HG02588 (cell line): ENCODE data around the gene CUL4A.
"Not testable (repeated sequence)": the region's sequence is repeated elsewhere in the genome, so short reads cannot be mapped to it uniquely, and the experiment has no call there.

Experiments used
- ATAC-seq: cut with Tn5 transposase; IDR thresholded peaks from one replicate; pipeline ENCODE4 v1.9.1; 2021; ENCODE audit warnings: mild to moderate bottlenecking, moderate library complexity; ENCODE audit not compliant: unreplicated experiment

Gene CUL4A

GRCh38 chr13:113209336-113209758 lies at the start of gene CUL4A:
Gene CUL4A, plus strand, starts transcription at chr13:113209613. Its CDS starts 15 bp downstream, at chr13:113209628.
- peak; percentile 36 for ATAC-seq

- ATAC-seq: no peak
Measured at GRCh38 chr13:113159701-113160100, 49.7 kb upstream of the CUL4A start.

- no peak for ATAC-seq
Measured at GRCh38 chr13:113160983-113161382, 48.4 kb upstream of the CUL4A start.

- no peak for ATAC-seq
Measured at GRCh38 chr13:113161433-113161832, 48.0 kb upstream of the CUL4A start.

- not testable (repeated sequence) for ATAC-seq
Measured at GRCh38 chr13:113161975-113162374, 47.4 kb upstream of the CUL4A start.

- ATAC-seq: no peak
Measured at GRCh38 chr13:113162783-113163685, 46.4 kb upstream of the CUL4A start.

- ATAC-seq: no peak
Measured at GRCh38 chr13:113164492-113164891, 44.9 kb upstream of the CUL4A start.

GRCh38 chr13:113166266-113166665 lies 43.1 kb upstream of the CUL4A start:
- no peak for ATAC-seq

- ATAC-seq: no peak
Measured at GRCh38 chr13:113166681-113167080, 42.7 kb upstream of the CUL4A start.

GRCh38 chr13:113167155-113167554 lies 42.3 kb upstream of the CUL4A start:
- ATAC-seq: no peak

- ATAC-seq: no peak
Measured at GRCh38 chr13:113167575-113167974, 41.8 kb upstream of the CUL4A start.

- no peak for ATAC-seq
Measured at GRCh38 chr13:113168211-113168610, 41.2 kb upstream of the CUL4A start.

GRCh38 chr13:113169277-113170272 lies 39.8 kb upstream of the CUL4A start:
- no peak for ATAC-seq

- ATAC-seq: no peak
Measured at GRCh38 chr13:113170511-113170910, 38.9 kb upstream of the CUL4A start.

GRCh38 chr13:113171250-113172125 lies 37.9 kb upstream of the CUL4A start:
- ATAC-seq: no peak

GRCh38 chr13:113172419-113172926 lies 36.9 kb upstream of the CUL4A start:
- no peak for ATAC-seq

GRCh38 chr13:113176280-113176679 lies 33.1 kb upstream of the CUL4A start:
- no peak for ATAC-seq

- ATAC-seq: no peak
Measured at GRCh38 chr13:113176822-113177221, 32.6 kb upstream of the CUL4A start.

- no peak for ATAC-seq
Measured at GRCh38 chr13:113178070-113178895, 31.1 kb upstream of the CUL4A start.

- no peak for ATAC-seq
Measured at GRCh38 chr13:113178896-113179167, 30.6 kb upstream of the CUL4A start.
